ENCODE data around the gene PTPRT. TPM values are rescaled to one million over a fixed set of nuclear protein-coding genes. Genes with fewer than 3 reads are reported as not detected.

PTPRT gene
- total RNA-seq, 1 donor from 2014 or later: not detected

DNA sequence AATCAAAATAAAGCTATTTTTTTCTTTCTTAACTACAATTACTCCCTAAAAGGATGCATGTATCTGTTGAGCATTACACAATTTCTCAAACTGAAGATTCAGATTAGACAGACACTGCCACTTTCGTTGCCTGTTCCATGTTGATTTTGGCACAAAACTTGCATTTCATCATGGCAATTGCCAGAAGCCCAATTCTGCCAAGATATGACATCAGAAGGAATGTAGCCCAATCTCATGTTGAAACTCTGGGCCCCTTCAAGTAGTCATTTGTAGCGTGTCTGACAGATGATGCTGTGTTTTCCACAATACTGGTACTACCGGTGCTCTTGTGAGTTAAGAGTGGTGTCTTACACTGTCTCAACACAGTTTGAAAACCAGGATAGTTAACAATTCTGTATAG lies 705.4 kb downstream of the PTPRT start:
- intact Hi-C loops (cut with micrococcal nuclease): no loop called here

DNA sequence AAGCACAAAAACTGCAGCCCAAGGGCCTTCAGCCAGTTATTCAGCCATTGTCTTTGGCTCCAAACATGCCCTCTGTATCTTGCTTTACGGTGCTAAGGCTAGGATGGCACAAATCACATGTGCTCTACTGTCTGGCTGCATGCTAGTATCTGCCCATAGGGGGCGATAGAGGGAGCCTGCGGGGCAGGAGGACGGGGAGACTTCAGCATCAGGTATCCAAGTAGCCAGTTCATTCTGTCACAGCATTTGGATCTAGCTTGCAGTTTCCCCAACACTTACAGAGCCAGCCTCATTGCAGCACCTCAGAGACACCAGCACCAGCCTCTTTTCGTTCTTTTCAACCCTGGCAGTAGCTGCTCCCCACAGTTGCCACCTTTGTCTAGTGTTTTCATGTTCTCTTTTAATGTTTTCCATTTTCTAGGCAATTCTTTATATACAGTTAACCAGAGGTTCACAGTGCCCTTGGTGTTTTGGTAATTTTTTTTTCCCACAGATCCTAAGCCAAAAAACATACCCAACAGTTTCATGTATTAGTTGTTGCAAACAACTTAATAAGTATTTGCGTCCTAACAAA lies 705.9 kb downstream of the PTPRT start:
- intact Hi-C loops (cut with micrococcal nuclease): no loop called here

DNA sequence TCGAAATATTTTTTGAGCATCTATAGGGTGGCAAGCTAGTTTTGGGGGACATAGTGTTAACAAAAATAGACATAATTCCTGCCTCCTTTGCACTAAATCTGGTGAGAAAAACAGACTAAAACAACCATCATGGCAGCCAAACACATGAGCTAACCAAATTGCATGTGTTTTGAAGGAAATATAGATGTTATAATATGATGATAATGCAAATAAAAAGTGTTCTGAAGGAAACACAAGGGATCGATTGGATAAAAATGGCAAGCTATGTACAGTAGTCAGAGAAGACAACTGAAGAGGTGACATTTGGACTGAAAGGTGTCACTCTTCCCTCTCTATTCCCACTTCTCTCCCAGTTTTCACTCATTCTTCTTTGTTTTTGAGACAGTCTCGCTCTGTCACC lies 706.9 kb downstream of the PTPRT start:
- intact Hi-C loops (cut with micrococcal nuclease): no loop called here

DNA sequence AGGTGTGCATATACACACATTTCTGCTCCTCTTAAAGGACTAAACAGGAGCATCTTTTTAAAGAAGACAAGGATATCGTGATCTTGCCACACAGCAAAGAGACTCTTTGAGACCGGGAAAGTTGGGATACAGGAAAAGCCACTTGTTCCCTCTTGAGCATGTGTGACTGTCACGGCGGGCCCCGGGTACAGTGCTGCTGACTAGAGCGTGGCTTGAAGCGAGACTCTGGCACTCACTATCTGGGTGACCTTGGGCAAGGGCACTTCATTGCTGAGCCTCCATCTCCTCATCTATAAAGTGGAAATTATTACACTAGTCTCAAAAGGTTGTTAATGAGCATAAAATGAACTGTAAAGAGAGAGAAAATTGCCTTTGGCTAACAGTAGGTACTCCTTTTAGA lies 713.9 kb downstream of the PTPRT start:
- intact Hi-C loops (cut with micrococcal nuclease): no loop called here

DNA sequence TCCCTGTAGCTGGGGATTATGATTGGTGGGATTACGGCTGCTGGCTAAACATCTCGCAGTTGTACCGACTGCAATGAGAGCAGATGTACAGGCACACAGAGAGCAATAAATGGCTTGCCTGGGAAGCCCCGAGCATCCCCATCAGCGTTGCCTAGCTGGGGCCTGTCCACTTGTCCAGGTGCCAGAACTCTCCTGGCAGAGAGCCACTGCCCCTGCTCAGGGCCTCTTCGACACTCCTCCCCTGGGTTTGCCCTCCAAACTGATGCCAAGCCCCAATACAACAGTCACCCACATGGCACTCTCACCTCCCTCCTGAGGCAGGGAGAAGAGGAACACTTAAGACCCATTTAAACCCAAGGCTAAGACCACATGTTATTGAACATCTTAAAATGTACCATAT lies 715.1 kb downstream of the PTPRT start:
- intact Hi-C loops (cut with micrococcal nuclease): no loop called here

DNA sequence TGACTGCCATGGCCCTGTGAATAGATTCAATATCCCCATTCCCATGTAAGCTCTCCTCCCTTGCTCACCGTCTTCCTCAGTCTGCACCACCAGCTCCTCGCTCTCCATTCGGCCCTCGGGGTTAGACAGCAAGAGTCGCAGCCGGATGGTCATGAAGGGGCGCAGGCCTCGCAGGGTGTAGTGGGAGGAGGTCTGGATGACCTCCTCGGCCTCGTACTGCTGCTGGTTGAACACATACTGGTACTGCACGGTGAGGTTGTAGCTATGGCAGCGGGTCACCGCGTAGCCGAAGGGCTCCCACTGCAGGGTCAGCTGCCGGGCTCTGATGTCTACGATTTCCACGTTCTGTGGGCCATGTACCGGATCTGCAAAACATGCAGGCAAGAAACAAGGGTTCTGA lies 717.5 kb downstream of the PTPRT start:
- intact Hi-C loops (cut with micrococcal nuclease): no loop called here

DNA sequence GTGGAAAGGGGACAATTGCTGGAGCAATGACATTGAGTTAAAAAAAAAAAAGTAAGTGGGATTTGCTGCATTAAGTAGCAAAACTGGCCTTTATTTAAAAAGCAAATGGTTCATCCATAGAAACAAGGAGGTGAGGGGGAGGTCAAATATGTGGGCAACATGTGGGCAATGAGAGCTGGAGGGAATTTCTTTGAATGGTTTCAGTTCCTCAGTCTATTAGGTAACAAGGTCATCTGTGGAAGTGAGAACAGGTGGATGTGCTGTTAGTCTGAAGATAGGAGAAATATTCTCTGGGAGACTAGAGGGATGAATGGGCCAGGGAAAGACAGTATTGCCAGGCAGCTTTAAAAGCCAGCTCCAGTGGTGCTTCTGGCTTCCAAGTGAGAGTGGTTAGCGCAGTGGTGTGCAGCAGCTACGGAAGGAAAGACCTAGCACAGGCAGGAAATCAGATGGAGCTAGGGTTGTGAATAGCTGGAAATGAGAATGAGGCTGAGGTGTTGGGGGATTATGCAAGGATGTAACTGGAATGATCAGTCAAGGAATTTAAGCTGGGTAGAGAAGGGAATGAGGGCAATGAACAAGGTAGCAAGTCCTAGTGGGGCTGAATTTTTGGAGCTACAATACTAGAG lies 727.6 kb downstream of the PTPRT start:
- intact Hi-C loops (cut with micrococcal nuclease): no loop called here

DNA sequence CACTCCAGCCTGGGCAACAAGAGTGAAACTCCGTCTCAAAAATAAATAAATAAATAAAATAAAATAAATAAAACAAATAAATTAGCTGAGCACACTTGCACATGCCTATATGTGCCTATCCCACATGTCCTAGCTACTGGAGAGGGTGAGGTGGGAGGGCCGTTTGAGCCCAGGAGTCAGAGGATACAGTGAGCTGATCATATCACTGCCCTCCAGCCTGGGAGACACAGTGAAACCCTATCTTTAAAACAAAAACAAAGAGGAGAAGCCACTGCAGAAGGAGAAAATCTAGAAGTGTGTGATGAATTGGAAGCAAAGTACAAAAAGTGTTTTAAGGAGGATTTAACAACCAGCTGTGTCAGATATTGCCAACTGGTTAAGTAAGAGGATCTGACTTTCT lies 728.4 kb downstream of the PTPRT start:
- intact Hi-C loops (cut with micrococcal nuclease): no loop called here

DNA sequence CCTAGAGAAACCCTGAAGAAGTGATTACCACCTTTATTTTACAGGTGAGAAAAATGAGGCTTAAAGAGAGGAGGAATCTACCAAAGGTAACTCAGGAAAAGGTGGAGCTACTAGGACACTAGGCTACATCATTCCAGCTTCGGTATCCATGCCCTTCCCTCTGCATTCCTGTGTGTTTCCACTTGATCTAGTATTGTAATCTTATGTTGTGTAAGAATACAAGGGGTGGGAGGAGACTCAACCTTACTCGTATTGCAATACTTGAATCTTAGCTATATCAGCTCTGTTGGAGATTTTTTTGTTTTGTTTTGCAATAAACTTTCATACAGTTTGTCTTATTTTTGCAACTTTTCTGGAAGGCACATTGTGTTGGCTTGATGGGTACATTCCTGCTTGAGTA lies 742.4 kb downstream of the PTPRT start:
- intact Hi-C loops (cut with micrococcal nuclease): loop anchor here (10.0 kb wide), 1 partner anchor 62 kb away; no protein-coding TSS in a partner anchor

DNA sequence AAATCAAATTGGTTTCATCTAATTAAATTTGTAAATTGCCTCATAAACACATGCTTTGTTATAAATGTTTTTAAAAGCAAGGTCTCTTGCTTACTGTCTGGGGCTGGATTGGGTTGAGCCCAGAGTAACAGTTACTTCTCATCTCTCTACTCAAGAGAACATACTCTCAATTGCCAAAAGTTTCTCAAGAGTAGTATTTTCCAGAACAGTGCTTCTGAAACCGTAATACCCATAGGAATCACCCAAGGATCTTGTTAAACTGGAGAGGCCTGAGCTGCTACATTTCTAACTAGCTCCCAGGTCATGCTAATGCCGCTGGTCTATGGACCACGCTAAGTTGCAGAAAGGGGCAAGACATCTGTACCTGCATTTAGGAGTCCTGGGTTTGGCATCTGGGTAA lies 744.9 kb downstream of the PTPRT start:
- intact Hi-C loops (cut with micrococcal nuclease): loop anchor here (10.0 kb wide), 1 partner anchor 60 kb away; no protein-coding TSS in a partner anchor

DNA sequence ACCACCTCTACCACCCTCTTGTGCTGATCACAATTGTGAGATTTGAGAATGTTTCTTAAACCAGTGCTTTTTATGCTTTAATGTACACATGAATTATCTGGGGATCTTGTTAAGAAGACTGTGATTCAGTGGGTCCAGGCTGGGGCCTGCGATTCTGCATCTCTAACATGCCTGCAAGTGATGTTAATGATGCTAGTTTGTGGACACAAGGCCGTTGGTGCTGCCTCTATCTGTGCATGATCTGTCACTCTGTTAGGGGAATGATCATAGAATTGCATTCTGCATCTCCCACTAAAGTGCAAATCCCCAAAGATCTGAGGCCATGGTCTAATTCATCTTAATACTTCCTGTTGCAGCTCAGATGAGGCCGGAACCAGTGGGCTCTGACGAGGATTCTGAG lies 746.5 kb downstream of the PTPRT start:
- intact Hi-C loops (cut with micrococcal nuclease): loop anchor here (10.0 kb wide), 1 partner anchor 58 kb away; no protein-coding TSS in a partner anchor

DNA sequence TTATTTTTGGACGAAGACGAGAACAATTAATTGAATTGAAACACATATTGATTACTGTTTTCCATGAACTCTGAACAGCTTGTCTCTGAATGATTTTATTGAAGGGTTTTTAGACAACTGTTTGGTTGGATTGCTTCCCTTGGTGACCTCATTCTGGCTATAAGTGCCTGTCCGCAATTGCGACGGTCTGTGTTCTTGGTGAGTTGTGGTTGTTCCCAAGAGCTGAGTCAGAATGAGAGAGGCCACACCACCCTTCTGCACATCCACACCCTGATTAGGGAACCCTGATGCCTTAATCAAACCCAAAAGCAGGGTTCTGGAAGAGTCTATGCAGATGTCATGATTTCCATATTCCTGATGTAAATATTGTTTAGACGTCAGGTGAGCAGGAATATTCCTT lies 747.0 kb downstream of the PTPRT start:
- intact Hi-C loops (cut with micrococcal nuclease): loop anchor here (10.0 kb wide), 1 partner anchor 58 kb away; no protein-coding TSS in a partner anchor

DNA sequence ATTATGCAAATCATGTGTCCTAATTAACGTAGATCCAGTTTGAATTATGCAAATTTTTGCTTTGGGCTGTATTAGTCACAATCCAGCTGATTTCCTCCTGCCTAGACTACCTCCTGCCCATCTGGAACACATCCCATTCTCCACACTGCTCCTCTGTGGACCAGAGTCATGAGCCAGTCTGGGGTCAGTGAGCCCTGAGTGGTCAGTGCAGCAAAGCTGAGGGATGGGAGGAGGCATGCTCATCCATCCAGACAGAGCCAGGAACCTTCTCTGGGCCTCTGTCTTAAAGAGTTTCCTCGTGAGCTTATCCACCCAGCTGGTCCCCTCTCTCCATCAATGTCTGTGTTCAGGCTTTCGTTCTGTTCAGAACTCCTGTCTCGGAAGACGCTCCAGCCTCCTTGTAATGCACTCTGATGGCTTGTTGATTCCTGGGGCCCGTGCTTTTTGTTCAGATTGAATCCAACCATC lies 747.8 kb downstream of the PTPRT start:
- intact Hi-C loops (cut with micrococcal nuclease): loop anchor here (10.0 kb wide), 1 partner anchor 57 kb away; no protein-coding TSS in a partner anchor

DNA sequence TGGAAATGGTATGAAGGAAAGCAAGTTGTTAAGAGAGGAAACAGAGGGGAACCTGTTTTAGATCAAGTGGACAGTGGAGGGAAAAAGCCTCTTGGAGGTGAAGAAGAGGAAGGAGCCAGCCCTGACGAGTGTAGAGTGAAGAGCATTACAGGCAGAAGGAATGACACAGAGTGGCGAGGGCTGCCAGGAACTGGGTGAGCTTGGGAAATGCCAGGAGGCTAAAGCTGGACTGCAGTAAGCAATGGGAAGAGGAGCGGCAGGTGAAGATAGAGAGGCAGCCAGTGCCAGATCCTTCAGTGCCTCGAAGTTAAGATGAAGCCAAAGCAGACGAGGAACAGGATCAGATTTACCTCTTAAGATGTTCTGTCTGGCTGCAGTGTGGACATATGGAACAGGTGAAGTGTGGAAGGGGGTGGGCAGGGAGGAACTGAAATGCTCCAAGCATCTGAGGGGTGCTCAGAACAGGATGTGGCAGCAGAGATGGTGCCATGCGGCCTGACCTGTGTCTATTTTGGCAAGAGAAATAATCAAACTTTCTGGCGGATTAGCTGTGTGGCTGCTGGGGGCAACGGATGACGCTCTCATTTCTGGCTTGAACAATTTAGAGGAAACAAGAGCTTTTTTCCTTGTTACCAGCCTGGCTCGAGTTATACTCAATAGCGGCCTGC lies 748.4 kb downstream of the PTPRT start:
- intact Hi-C loops (cut with micrococcal nuclease): loop anchor here (10.0 kb wide), 1 partner anchor 57 kb away; no protein-coding TSS in a partner anchor

DNA sequence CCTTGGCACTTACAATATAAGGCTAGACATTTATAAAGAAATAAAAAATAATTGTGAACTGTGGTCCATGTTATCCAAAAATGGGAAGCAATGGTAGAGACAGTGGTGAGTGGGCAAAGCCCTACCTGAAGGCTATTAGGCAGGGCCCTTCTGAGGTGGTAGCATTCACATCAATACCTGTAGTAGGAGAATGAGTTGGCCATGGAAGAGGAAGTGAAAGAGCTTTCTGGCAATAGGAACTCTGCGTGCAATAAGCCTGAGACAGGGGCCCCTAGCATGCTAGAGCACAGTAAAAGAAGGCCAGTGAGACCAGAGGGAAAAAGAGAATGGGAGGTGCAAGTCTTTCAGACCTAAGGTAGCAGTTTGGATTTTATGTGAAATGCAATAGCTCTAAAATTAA lies 754.5 kb downstream of the PTPRT start:
- intact Hi-C loops (cut with micrococcal nuclease): no loop called here

DNA sequence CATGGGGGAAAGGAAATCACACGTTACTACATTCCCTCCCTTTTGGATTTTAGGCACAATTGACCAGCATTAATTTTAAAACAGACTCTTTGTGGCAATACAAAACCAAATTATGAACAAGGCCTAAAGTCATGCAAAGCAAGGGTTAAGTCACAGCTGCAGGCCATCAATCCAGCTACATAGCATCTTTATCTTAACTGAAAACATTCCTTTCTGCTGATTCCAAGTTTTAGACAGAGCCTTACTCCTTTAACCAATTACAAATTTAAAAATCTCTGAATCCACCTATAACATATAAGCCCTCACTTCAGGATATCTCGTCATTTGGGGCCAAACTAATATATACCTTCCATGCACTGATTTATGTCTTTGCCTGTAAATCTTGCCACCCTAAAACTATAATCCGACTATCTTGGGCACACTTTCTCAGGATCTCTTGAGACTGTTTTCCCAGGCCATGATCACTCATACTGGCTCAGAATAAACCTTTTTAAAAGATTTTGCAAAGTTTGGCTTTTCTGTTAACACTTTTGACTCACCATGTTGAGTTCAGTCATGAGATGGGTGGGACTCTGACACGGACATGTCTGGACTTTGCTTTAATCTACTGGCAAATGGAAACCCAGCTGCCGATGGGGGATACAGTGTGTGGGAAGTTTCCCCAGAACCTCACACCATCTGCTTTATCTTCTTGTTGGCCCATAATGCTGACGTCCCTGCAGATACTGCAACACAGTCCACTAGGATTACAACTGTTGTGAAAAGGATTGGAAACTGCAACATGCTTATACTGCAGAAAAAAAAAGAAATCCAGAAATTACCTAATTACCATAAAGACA lies 757.0 kb downstream of the PTPRT start:
- intact Hi-C loops (cut with micrococcal nuclease): no loop called here

DNA sequence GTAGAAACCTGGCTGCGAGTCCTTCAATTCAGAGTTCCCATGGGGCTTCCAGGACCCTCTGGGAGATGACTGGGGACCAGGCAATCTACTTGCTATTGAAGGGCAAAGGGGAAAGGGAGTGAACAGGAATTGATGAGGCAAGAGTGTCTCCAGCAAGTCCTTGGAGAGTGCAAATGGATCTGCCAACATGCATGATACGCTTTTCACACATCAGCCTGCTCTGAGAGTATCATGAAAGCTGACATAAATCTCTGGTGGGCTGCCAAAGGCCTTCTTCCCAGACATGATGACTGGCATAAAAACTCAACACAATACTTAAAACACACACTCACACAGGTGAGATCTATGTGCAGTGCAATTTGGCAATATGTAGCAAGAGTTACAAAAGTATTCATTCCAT lies 759.1 kb downstream of the PTPRT start:
- intact Hi-C loops (cut with micrococcal nuclease): no loop called here

DNA sequence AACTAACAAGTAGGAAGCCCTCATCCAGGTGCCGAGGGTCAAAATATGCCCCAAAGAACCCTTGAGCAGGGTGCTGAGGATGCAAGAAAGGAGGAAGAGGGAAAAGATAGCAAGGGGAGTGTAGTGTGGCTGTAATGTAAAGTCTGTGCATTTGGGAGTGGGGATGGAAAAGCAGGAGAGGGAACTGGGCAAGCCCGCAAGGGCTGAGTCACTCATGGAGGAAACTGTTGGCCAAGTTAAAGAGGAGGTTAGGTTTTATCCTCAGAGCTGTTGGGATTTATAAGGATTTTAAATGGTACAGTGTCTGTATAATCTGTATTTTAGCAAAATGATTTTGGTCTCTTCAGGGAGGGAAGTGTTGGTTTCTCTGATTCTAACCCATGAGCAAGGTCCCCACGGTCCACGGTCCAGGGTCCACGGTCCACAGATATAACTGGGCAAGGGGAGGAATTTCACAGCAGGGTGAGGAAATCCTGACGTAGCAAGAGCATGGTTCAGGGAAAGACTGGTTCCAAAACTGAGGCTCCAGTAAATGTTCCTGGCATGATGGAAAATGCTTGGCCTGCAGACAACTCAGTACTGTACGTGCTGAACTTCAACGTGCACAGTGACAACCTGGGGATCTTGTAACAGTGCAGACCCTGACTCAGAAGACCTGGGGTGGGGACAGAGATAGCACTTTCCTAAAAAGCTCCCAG lies 759.8 kb downstream of the PTPRT start:
- intact Hi-C loops (cut with micrococcal nuclease): no loop called here

DNA sequence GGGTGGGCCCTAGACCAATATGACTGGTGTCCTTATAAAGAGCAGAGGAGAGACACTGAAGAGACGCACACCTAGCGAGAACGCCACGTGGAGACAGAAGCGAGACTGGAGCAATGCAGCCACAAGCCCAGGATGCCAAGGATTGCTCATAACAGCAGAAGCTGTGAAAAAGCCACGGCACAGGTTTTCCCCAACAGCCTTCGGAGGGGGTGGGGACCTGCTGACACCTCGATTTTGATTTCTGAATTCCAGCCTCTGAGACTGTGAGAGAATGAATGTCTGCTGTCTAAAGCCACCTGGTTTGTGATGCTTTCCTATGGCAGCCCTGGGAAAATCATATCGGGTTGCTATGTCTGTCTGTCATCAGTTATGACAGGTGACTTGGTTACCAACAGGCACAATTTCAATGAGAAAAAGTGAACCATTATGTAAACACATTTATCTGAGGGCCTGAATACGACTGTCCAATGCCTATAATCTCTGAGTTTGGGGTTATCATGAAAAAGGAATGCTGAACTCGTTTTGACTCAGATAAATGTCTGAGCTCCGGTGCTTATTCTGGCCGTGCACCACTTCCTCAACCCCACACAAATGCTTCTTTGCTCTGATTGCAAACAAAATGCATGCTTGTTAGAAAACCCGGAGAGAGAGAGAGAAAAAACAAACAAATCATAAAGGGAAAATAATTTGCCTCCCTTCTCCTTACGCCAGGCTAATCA lies 769.7 kb downstream of the PTPRT start:
- intact Hi-C loops (cut with micrococcal nuclease): no loop called here

DNA sequence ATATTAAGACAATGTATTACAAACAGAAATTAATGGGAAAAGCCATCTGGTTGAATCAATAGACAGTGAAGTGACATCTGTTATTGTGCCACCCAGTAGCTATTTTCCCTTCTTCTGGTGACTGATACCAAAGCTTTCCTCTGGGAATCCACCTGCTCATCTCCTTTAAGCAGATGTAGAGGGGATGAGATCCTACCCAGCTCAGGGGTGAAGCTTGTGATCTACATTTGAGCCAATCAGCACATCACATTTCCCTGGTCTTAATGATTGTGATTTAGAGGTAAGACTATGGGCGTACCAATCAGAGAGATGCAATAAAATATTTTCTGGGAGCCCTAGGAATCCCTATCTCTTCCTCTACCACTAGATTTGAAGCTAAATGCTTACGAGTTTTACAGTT lies 782.9 kb downstream of the PTPRT start:
- intact Hi-C loops (cut with micrococcal nuclease): no loop called here

All from T-helper 1 cell treated with Interleukin-12 subunit alpha and Interleukin-12 subunit beta and Interleukin-4 antibody, amounts not matched to agents 30 ng/mL and 1 ng/mL, for 36 hours (primary cell).